GM12878 (cell line): ENCODE measurements around the gene TBL3. TPM values are rescaled to one million over a fixed set of nuclear protein-coding genes. Genes with fewer than 3 reads are reported as not detected.

Source experiments
- BACH1 ChIP-seq: fragments of 450-650 bp; IDR thresholded peaks from 2 replicates; pipeline ENCODE4 v1.6.1; 2017; ENCODE audit warnings: mild to moderate bottlenecking, borderline replicate concordance
- CBX3 ChIP-seq: fragments of 200-600 bp; sonication (generic); IDR thresholded peaks from 2 replicates; pipeline ENCODE4 v1.6.1; 2016; ENCODE audit warnings: low read depth, borderline replicate concordance
- CREB1 ChIP-seq: IDR thresholded peaks from 2 replicates; pipeline ENCODE4 v1.6.1; 2012; ENCODE audit warnings: low read depth, mild to moderate bottlenecking, inconsistent platforms
- EP300 ChIP-seq, 2 experiments: fragments of 150-350 bp in 1 of 2; IDR thresholded peaks; 2 replicates each; pipeline ENCODE4 v1.6.1; 2011 to 2012; ENCODE audit warnings: low read depth in 2 of 2, low read length in 2 of 2, borderline replicate concordance in 1 of 2, improper control_type of control experiment in 1 of 2, inconsistent platforms in 1 of 2; ENCODE audit not compliant: control insufficient read depth in 1 of 2
- FOXM1 ChIP-seq: IDR thresholded peaks from 2 replicates; pipeline ENCODE4 v1.6.1; 2012; ENCODE audit warnings: low read depth, mild to moderate bottlenecking, inconsistent platforms, low read length, moderate library complexity
- KLF5 ChIP-seq: fragments of 450-650 bp; IDR thresholded peaks from 2 replicates; pipeline ENCODE4 v1.6.1; 2014; ENCODE audit warnings: mild to moderate bottlenecking; ENCODE audit not compliant: partially characterized antibody
- LARP7 ChIP-seq: fragments of 450-650 bp; IDR thresholded peaks from 2 replicates; pipeline ENCODE4 v1.6.1; 2017; ENCODE audit warnings: mild to moderate bottlenecking
- MEF2A ChIP-seq: IDR thresholded peaks from 2 replicates; pipeline ENCODE4 v1.6.1; 2011; ENCODE audit warnings: low read depth, mild to moderate bottlenecking, low read length, moderate library complexity; ENCODE audit not compliant: insufficient read depth
- NFYA ChIP-seq: IDR thresholded peaks from 2 replicates; pipeline ENCODE4 v1.6.1; 2011; ENCODE audit warnings: low read depth, mild to moderate bottlenecking, low read length, improper control_type of control experiment, borderline replicate concordance
- SIX5 ChIP-seq: IDR thresholded peaks from 2 replicates; pipeline ENCODE4 v1.6.1; 2011; ENCODE audit warnings: mild to moderate bottlenecking, low read depth, low read length, moderate library complexity; ENCODE audit not compliant: severe bottlenecking
- SP1 ChIP-seq: IDR thresholded peaks from one replicate; pipeline ENCODE4 v1.6.1; 2011; ENCODE audit warnings: low read depth, low read length
- SREBF2 ChIP-seq: IDR thresholded peaks from 2 replicates; pipeline ENCODE4 v1.6.1; 2012; ENCODE audit warnings: mild to moderate bottlenecking, low read length
- SRF ChIP-seq, 2 experiments: IDR thresholded peaks; 2 replicates each; pipeline ENCODE4 v1.6.1; 2011; ENCODE audit warnings: low read depth in 2 of 2, low read length in 2 of 2, mild to moderate bottlenecking in 1 of 2, moderate library complexity in 1 of 2
- SUPT20H ChIP-seq: IDR thresholded peaks from 2 replicates; pipeline ENCODE4 v1.6.1; 2011; ENCODE audit warnings: low read depth, mild to moderate bottlenecking, low read length, moderate library complexity, borderline replicate concordance; ENCODE audit not compliant: control insufficient read depth
- TAF1 ChIP-seq: IDR thresholded peaks from 2 replicates; pipeline ENCODE4 v1.6.1; 2011; ENCODE audit warnings: mild to moderate bottlenecking, low read depth, low read length, borderline replicate concordance
- TARDBP ChIP-seq: IDR thresholded peaks from 2 replicates; pipeline ENCODE4 v1.6.1; 2016; ENCODE audit warnings: borderline replicate concordance
- polyA plus RNA-seq, 11 experiments: library from polyadenylated mRNA; depleted of rRNA in 4 of 11; unstranded in 6 of 11; stranded (reverse) in 5 of 11; fragments of >200 nt; fragmentation: Nextera tagmentation in 4 of 11; fragmentation: Illumina TruSeq in 1 of 11; extraction: Ambion mirVana in 4 of 11; extraction: Trizol in 1 of 11; gene quantifications; 1 replicate in 1 of 11; 2 replicates in 10 of 11; pipeline versions ENCODE4 v1.2.1 to v1.2.3, GENCODE V29; 2011 to 2016; ENCODE audit warnings: inconsistent platforms in 2 of 11, missing spikeins in 2 of 11, low read depth in 1 of 11
- total RNA-seq, 4 experiments: library from RNA; depleted of rRNA in 3 of 4; stranded (reverse); fragments of >200 nt in 3 of 4; fragmentation: Illumina TruSeq in 1 of 4; extraction: Trizol in 1 of 4; gene quantifications; 2 replicates each; pipeline versions ENCODE4 v1.2.1 to v1.2.3, GENCODE V29; 2013 to 2021
- TF ChIP-seq, protein P1 (sequence below): fragments of 150-350 bp; IDR thresholded peaks from 2 replicates; pipeline ENCODE4 v1.6.1; 2014; ENCODE audit warnings: mild to moderate bottlenecking, low read depth, low read length
- TF ChIP-seq, protein P2 (sequence below): fragments of 450-650 bp; IDR thresholded peaks from 2 replicates; pipeline ENCODE4 v1.6.1; 2016; ENCODE audit warnings: mild to moderate bottlenecking, moderate library complexity, borderline replicate concordance
- TF ChIP-seq, protein P3 (sequence below): fragments of 450-650 bp; IDR thresholded peaks from 2 replicates; pipeline ENCODE4 v1.6.1; 2017; ENCODE audit warnings: mild to moderate bottlenecking, moderate library complexity

The TBL3 gene
- total and polyA plus RNA-seq, 10 of the 15 experiments (the other 5 are each of a cell fraction or from before 2014, with no cell fraction given): 1.2 to 101 (median 34.2) TPM

GRCh38 chr16:1959269-1960039 lies 12.4 kb upstream of the TBL3 start, which contains the start of gene NDUFB10 (continued):
- TF ChIP-seq LARP7 (peak; percentile 87), TARDBP (no peak), CBX3 (no peak), FOXM1 (no peak), EP300 (IDR thresholded peaks at IDR 0.05; ENCODE audit: borderline replicate concordance in 1 of 2, control insufficient read depth in 1 of 2, low read depth in 2 of 2, low read length in 2 of 2) (no peak), MEF2A (no peak), TAF1 (peak; percentile 54; the same call in 1 of the 2 replicates), NFYA (no peak), SIX5 (peak; percentile 88), SUPT20H (no peak), KLF5 (peak; percentile 90), SREBF2 (no peak), SP1 (peak; percentile 14), BACH1 (peak; percentile 72; the same call in 1 of the 2 replicates), CREB1 (peak; percentile 67; the same call in 1 of the 2 replicates), SRF (IDR thresholded peaks at IDR 0.05; ENCODE audit: low read depth in 2 of 2, low read length in 2 of 2) (no peak)
- TF ChIP-seq, protein P1, sequence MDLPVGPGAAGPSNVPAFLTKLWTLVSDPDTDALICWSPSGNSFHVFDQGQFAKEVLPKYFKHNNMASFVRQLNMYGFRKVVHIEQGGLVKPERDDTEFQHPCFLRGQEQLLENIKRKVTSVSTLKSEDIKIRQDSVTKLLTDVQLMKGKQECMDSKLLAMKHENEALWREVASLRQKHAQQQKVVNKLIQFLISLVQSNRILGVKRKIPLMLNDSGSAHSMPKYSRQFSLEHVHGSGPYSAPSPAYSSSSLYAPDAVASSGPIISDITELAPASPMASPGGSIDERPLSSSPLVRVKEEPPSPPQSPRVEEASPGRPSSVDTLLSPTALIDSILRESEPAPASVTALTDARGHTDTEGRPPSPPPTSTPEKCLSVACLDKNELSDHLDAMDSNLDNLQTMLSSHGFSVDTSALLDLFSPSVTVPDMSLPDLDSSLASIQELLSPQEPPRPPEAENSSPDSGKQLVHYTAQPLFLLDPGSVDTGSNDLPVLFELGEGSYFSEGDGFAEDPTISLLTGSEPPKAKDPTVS: no peak
- TF ChIP-seq, protein P2, sequence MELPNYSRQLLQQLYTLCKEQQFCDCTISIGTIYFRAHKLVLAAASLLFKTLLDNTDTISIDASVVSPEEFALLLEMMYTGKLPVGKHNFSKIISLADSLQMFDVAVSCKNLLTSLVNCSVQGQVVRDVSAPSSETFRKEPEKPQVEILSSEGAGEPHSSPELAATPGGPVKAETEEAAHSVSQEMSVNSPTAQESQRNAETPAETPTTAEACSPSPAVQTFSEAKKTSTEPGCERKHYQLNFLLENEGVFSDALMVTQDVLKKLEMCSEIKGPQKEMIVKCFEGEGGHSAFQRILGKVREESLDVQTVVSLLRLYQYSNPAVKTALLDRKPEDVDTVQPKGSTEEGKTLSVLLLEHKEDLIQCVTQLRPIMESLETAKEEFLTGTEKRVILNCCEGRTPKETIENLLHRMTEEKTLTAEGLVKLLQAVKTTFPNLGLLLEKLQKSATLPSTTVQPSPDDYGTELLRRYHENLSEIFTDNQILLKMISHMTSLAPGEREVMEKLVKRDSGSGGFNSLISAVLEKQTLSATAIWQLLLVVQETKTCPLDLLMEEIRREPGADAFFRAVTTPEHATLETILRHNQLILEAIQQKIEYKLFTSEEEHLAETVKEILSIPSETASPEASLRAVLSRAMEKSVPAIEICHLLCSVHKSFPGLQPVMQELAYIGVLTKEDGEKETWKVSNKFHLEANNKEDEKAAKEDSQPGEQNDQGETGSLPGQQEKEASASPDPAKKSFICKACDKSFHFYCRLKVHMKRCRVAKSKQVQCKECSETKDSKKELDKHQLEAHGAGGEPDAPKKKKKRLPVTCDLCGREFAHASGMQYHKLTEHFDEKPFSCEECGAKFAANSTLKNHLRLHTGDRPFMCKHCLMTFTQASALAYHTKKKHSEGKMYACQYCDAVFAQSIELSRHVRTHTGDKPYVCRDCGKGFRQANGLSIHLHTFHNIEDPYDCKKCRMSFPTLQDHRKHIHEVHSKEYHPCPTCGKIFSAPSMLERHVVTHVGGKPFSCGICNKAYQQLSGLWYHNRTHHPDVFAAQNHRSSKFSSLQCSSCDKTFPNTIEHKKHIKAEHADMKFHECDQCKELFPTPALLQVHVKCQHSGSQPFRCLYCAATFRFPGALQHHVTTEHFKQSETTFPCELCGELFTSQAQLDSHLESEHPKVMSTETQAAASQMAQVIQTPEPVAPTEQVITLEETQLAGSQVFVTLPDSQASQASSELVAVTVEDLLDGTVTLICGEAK: no peak
- TF ChIP-seq, protein P3, sequence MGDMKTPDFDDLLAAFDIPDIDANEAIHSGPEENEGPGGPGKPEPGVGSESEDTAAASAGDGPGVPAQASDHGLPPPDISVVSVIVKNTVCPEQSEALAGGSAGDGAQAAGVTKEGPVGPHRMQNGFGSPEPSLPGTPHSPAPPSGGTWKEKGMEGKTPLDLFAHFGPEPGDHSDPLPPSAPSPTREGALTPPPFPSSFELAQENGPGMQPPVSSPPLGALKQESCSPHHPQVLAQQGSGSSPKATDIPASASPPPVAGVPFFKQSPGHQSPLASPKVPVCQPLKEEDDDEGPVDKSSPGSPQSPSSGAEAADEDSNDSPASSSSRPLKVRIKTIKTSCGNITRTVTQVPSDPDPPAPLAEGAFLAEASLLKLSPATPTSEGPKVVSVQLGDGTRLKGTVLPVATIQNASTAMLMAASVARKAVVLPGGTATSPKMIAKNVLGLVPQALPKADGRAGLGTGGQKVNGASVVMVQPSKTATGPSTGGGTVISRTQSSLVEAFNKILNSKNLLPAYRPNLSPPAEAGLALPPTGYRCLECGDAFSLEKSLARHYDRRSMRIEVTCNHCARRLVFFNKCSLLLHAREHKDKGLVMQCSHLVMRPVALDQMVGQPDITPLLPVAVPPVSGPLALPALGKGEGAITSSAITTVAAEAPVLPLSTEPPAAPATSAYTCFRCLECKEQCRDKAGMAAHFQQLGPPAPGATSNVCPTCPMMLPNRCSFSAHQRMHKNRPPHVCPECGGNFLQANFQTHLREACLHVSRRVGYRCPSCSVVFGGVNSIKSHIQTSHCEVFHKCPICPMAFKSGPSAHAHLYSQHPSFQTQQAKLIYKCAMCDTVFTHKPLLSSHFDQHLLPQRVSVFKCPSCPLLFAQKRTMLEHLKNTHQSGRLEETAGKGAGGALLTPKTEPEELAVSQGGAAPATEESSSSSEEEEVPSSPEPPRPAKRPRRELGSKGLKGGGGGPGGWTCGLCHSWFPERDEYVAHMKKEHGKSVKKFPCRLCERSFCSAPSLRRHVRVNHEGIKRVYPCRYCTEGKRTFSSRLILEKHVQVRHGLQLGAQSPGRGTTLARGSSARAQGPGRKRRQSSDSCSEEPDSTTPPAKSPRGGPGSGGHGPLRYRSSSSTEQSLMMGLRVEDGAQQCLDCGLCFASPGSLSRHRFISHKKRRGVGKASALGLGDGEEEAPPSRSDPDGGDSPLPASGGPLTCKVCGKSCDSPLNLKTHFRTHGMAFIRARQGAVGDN: peak; percentile 61
